Panc1 (cell line): ENCODE data around the gene CPAMD8. TPM values are rescaled to one million over a fixed set of nuclear protein-coding genes. Genes with fewer than 3 reads are reported as not detected.
"Not testable (repeated sequence)": the region's sequence is repeated elsewhere in the genome, so short reads cannot be mapped to it uniquely, and the experiment has no call there.

Experiments
- ATAC-seq: fragments of 200-7000 bp; cut with Tn5 transposase; 2 replicates; pipeline ENCODE4 v1.9.1; 2020; ENCODE audit warnings: mild to moderate bottlenecking, moderate library complexity
- BruUV-seq: library from RNA; stranded (reverse); fragments of 400-500 nt; replicated peaks from 2 replicates; lab custom pipeline; 2021; lab: Mats Ljungman, UMichigan
- CTCF ChIA-PET: fragments of 300-600 bp; sonication (Branson Sonifier 250); formaldehyde crosslinking; loops from one replicate; lab custom pipeline; 2022; ENCODE audit warnings: antibody characterized with exemption; lab: Charles Lee
- POLR2A ChIA-PET: fragments of 300-600 bp; sonication (Branson Sonifier 250); formaldehyde crosslinking; loops from one replicate; lab custom pipeline; 2022; ENCODE audit warnings: antibody characterized with exemption; lab: Charles Lee
- DNase-seq: peaks from one replicate; pipeline ENCODE4 v3.0.0-alpha.2; 2010; ENCODE audit warnings: low read depth, low spot score
- H3K27ac ChIP-seq: 2 replicates; pipeline ENCODE4 v1.5.1; 2011; ENCODE audit warnings: mild to moderate bottlenecking, low read length, inconsistent platforms
- H3K27me3 ChIP-seq: fragments of 200-500 bp; sonication (Bioruptor generic); 2 replicates; pipeline ENCODE4 v1.6.0; 2014; ENCODE audit warnings: low read length, inconsistent platforms; ENCODE audit not compliant: control insufficient read depth, insufficient read depth
- H3K36me3 ChIP-seq: fragments of 200-500 bp; sonication (Bioruptor generic); 2 replicates; pipeline ENCODE4 v1.5.1; 2014; ENCODE audit warnings: inconsistent platforms, mild to moderate bottlenecking, low read length, moderate library complexity; ENCODE audit not compliant: control insufficient read depth, insufficient read depth
- H3K4me1 ChIP-seq: 2 replicates; pipeline ENCODE4 v1.5.1; 2011; ENCODE audit warnings: inconsistent platforms, mild to moderate bottlenecking, low read length, moderate library complexity; ENCODE audit not compliant: control insufficient read depth, insufficient read depth
- H3K4me3 ChIP-seq, 2 experiments: 2 replicates each; pipeline ENCODE4 v1.5.1; 2011 to 2012; ENCODE audit warnings: low read depth in 2 of 2, low read length in 2 of 2, mild to moderate bottlenecking in 2 of 2, inconsistent platforms in 1 of 2, moderate library complexity in 1 of 2
- H3K9me3 ChIP-seq: fragments of 200-500 bp; sonication (Bioruptor generic); 2 replicates; pipeline ENCODE4 v1.5.1; 2014; ENCODE audit warnings: low read depth, mild to moderate bottlenecking, inconsistent platforms, low read length, moderate library complexity; ENCODE audit not compliant: control insufficient read depth, insufficient read depth
- POLR2AphosphoS5 ChIP-seq: IDR thresholded peaks from 2 replicates; pipeline ENCODE4 v1.6.1; 2012; ENCODE audit warnings: mild to moderate bottlenecking, low read depth, low read length, moderate library complexity
- SIN3A ChIP-seq: IDR thresholded peaks from 2 replicates; pipeline ENCODE4 v1.6.1; 2012; ENCODE audit warnings: low read depth, mild to moderate bottlenecking, low read length, moderate library complexity, borderline replicate concordance; ENCODE audit not compliant: insufficient read depth
- TCF7L2 ChIP-seq: IDR thresholded peaks from 2 replicates; pipeline ENCODE4 v1.6.1; 2011; ENCODE audit warnings: mild to moderate bottlenecking, low read depth, low read length, inconsistent platforms
- in situ Hi-C: cut with HindIII; loops from 2 replicates; pipeline ENCODE4 v1.10.0; 2016; ENCODE audit warnings: low sequenced_read_pairs, low pct_unique_long_range_greater_than_20kb
- intact Hi-C: fragments of 100-400 bp; cut with micrococcal nuclease; formaldehyde crosslinking; loops from one replicate; pipeline ENCODE4 v1.10.0; 2022; ENCODE audit not compliant: unreplicated experiment
- total RNA-seq: library from RNA; stranded (reverse); gene quantifications from one replicate; pipeline ENCODE4 v1.2.1, GENCODE V29; 2021; ENCODE audit not compliant: unreplicated experiment
- TF ChIP-seq, protein P1 (sequence below): fragments of 450-650 bp; IDR thresholded peaks from 2 replicates; pipeline ENCODE4 v1.5.1; 2017; ENCODE audit warnings: mild to moderate bottlenecking
- TF ChIP-seq, protein P2 (sequence below), 2 experiments: IDR thresholded peaks; 2 replicates each; pipeline ENCODE4 v1.6.1; 2011 to 2012; ENCODE audit warnings: low read depth in 2 of 2, control low read depth in 1 of 2, low read length in 1 of 2, mild to moderate bottlenecking in 1 of 2, moderate library complexity in 1 of 2; ENCODE audit not compliant: insufficient read depth in 1 of 2

The CPAMD8 gene
- total RNA-seq, 1 experiment from 2014 or later = 2.0 TPM

DNA sequence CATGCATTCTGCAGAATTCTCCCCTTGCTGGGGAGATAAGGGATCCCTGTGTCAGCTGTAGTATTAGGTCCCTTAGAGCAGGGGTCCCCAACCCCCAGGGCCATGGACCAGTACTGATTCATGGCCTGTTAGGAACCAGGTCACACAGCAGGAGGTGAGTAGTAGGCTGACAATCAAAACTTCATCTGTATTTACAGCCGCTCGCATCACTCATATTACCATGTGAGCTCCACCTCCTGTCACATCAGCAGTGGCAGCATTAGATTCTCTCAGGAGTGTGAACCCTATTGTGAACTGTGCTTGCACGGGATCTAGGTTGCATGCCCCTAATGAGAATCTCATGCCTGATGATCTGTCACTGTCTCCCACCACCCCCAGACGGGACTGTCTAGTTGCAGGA, 37.9 kb downstream of the CPAMD8 start:
- in situ Hi-C loops = no loop called here
- H3K27ac ChIP-seq = no peak overlapping the region
- ChIA-PET CTCF (interaction anchor here (0.6 kb wide), 1 partner anchor 12 kb away, joined by 12 read pairs; no protein-coding TSS in a partner anchor), POLR2A (no interaction called here)
- H3K9me3 ChIP-seq = no peaks in the 10 kb centered on the region
- H3K4me3 ChIP-seq = no peak overlapping the region
- no peaks in the 10 kb centered on the region for H3K36me3 ChIP-seq
- ATAC-seq (no peak), DNase-seq (no peak)
- TF ChIP-seq POLR2AphosphoS5 (no peak), TCF7L2 (no peak), SIN3A (no peak)
- TF ChIP-seq, protein P1, sequence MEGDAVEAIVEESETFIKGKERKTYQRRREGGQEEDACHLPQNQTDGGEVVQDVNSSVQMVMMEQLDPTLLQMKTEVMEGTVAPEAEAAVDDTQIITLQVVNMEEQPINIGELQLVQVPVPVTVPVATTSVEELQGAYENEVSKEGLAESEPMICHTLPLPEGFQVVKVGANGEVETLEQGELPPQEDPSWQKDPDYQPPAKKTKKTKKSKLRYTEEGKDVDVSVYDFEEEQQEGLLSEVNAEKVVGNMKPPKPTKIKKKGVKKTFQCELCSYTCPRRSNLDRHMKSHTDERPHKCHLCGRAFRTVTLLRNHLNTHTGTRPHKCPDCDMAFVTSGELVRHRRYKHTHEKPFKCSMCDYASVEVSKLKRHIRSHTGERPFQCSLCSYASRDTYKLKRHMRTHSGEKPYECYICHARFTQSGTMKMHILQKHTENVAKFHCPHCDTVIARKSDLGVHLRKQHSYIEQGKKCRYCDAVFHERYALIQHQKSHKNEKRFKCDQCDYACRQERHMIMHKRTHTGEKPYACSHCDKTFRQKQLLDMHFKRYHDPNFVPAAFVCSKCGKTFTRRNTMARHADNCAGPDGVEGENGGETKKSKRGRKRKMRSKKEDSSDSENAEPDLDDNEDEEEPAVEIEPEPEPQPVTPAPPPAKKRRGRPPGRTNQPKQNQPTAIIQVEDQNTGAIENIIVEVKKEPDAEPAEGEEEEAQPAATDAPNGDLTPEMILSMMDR = no peak
- TF ChIP-seq, protein P2, sequence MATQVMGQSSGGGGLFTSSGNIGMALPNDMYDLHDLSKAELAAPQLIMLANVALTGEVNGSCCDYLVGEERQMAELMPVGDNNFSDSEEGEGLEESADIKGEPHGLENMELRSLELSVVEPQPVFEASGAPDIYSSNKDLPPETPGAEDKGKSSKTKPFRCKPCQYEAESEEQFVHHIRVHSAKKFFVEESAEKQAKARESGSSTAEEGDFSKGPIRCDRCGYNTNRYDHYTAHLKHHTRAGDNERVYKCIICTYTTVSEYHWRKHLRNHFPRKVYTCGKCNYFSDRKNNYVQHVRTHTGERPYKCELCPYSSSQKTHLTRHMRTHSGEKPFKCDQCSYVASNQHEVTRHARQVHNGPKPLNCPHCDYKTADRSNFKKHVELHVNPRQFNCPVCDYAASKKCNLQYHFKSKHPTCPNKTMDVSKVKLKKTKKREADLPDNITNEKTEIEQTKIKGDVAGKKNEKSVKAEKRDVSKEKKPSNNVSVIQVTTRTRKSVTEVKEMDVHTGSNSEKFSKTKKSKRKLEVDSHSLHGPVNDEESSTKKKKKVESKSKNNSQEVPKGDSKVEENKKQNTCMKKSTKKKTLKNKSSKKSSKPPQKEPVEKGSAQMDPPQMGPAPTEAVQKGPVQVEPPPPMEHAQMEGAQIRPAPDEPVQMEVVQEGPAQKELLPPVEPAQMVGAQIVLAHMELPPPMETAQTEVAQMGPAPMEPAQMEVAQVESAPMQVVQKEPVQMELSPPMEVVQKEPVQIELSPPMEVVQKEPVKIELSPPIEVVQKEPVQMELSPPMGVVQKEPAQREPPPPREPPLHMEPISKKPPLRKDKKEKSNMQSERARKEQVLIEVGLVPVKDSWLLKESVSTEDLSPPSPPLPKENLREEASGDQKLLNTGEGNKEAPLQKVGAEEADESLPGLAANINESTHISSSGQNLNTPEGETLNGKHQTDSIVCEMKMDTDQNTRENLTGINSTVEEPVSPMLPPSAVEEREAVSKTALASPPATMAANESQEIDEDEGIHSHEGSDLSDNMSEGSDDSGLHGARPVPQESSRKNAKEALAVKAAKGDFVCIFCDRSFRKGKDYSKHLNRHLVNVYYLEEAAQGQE (IDR thresholded peaks at IDR 0.05; ENCODE audit: insufficient read depth in 1 of 2, low read depth in 2 of 2, low read length in 1 of 2) = no peak
- no TSS peak for BruUV-seq
- intact Hi-C loops = no loop called here
- H3K4me1 ChIP-seq = no peaks in the 10 kb centered on the region
- no peaks in the 10 kb centered on the region for H3K27me3 ChIP-seq

DNA sequence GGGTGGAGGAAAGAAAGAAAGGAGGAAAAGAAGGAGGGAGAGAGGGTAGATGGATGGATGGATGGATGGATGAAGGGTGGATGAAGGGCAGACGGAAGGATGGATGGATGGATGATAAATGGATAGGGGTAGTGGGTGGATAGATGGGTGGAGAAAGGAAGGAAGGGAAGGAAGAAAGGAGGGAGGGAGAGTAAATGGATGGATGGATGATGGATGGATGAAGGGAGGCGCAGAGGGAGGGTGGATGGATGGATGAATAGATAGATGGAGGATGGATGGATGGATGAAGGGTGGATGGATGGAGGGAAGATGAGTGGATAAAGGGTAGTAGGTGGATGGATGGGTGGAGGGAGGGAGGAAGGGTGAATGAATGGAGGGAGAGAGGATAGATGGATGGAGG, 41.2 kb downstream of the CPAMD8 start:
- in situ Hi-C loops = no loop called here
- ChIA-PET CTCF (no interaction called here), POLR2A (no interaction called here)
- ATAC-seq (no peak), DNase-seq (no peak)
- BruUV-seq = no TSS peak
- Histone ChIP-seq H3K36me3 (no peaks in the 10 kb centered on the region), H3K4me1 (no peaks in the 10 kb centered on the region), H3K27ac (no peak overlapping the region), H3K27me3 (no peaks in the 10 kb centered on the region), H3K9me3 (no peaks in the 10 kb centered on the region), H3K4me3 (no peak overlapping the region)
- no peak for TF ChIP-seq SIN3A
- no peak for TF ChIP-seq TCF7L2
- TF ChIP-seq, protein P2 (IDR thresholded peaks at IDR 0.05; ENCODE audit: insufficient read depth in 1 of 2, low read depth in 2 of 2, low read length in 1 of 2) = no peak
- intact Hi-C loops = no loop called here

DNA sequence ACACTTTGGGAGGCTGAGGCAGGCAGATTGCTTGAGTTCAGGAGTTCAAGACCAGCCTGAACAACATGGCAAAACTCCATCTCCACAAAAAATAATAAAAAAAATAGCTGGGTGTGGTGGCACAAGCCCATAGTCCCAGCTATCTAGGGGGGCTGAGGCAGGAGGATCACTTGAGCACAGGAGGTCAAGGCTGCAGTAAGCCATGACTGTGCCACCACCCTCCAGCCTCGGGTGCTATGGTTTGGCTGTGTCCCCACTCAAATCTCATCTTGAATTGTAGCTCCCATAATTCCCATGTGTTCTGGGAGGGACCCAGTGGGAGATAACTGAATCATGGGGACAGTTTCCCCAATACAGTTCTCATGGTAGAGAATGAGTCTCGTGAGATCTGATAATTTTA, 44.0 kb downstream of the CPAMD8 start:
- ATAC-seq, BruUV-seq, H3K9me3 ChIP-seq, H3K36me3 ChIP-seq, H3K27me3 ChIP-seq, POLR2A ChIA-PET, CTCF ChIA-PET, in situ Hi-C loops, intact Hi-C loops, H3K4me1 ChIP-seq, H3K27ac ChIP-seq, DNase-seq, H3K4me3 ChIP-seq: not testable (repeated sequence)
